A549 (cell line): ENCODE data around the gene CRYZ.

ENCODE experiments used
- MYC ChIP-seq: IDR thresholded peaks from 2 replicates; pipeline ENCODE4 v1.6.1; 2012; ENCODE audit warnings: mild to moderate bottlenecking, inconsistent platforms, low read length, improper control_type of control experiment, borderline replicate concordance
- ZNF302 ChIP-seq: fragments of 250-450 bp; sonication (Bioruptor Pico); IDR thresholded peaks from 2 replicates; pipeline ENCODE4 v1.9.0; 2021; ENCODE audit warnings: inconsistent platforms, mild to moderate bottlenecking, moderate library complexity
- TF ChIP-seq, protein P1 (sequence below): fragments of >200 bp; sonication (Bioruptor Twin); formaldehyde crosslinking; IDR thresholded peaks from 3 replicates; pipeline ENCODE4 v1.5.1; 2016
- TF ChIP-seq, protein P2 (sequence below): fragments of 450-650 bp; IDR thresholded peaks from 2 replicates; pipeline ENCODE4 v1.6.1; 2014; ENCODE audit warnings: antibody characterized with exemption

DNA sequence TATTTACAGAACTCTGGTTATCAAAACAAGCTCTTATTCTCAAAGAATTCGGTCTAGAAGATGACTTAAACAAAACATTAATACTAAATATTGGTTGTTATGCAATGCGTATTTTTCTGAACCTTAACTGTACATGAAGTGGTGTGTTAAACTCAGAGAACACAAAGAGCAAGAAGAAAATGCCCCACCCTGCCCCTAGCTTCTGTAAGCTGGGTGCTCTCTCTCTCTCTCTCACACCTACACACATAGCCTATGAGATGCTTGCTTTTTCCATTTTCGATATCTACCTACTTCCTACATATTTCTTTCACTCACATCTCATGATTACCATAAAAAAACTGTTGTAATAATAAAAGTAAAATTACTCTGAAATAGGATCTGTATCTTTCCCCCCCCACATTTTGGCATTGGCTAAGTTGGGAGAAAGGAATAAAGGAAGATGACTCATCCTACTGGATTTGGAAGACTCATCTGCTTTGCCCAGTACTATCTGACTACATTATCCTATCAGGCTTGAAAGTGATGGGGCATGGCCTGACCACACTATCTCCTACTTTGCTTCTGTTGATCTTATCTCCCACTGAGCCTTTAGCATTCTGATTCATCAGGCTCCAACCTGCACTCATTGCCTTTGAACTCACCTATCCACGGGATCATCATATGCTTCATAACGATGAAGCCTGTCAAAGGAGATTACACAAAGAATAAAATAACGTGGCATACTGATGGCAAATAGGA, 2.9 kb downstream of the CRYZ start:
- TF ChIP-seq, protein P1, sequence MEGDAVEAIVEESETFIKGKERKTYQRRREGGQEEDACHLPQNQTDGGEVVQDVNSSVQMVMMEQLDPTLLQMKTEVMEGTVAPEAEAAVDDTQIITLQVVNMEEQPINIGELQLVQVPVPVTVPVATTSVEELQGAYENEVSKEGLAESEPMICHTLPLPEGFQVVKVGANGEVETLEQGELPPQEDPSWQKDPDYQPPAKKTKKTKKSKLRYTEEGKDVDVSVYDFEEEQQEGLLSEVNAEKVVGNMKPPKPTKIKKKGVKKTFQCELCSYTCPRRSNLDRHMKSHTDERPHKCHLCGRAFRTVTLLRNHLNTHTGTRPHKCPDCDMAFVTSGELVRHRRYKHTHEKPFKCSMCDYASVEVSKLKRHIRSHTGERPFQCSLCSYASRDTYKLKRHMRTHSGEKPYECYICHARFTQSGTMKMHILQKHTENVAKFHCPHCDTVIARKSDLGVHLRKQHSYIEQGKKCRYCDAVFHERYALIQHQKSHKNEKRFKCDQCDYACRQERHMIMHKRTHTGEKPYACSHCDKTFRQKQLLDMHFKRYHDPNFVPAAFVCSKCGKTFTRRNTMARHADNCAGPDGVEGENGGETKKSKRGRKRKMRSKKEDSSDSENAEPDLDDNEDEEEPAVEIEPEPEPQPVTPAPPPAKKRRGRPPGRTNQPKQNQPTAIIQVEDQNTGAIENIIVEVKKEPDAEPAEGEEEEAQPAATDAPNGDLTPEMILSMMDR: no peak
- no peak for TF ChIP-seq ZNF302 (CRISPR knock-in tag)
- TF ChIP-seq, protein P2, sequence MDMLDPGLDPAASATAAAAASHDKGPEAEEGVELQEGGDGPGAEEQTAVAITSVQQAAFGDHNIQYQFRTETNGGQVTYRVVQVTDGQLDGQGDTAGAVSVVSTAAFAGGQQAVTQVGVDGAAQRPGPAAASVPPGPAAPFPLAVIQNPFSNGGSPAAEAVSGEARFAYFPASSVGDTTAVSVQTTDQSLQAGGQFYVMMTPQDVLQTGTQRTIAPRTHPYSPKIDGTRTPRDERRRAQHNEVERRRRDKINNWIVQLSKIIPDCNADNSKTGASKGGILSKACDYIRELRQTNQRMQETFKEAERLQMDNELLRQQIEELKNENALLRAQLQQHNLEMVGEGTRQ: no peak
- TF ChIP-seq MYC: no peak
